Germinal center (tissue), 1 donor: Measurements from ENCODE around the gene FRMD4A.
"Not testable (repeated sequence)": the region's sequence is repeated elsewhere in the genome, so short reads cannot be mapped to it uniquely, and the experiment has no call there.

Experiments used
- DNase-seq: peaks from one replicate; pipeline ENCODE4 v3.0.0; 2012; ENCODE audit warnings: mixed read lengths, low spot score

The FRMD4A gene

DNA sequence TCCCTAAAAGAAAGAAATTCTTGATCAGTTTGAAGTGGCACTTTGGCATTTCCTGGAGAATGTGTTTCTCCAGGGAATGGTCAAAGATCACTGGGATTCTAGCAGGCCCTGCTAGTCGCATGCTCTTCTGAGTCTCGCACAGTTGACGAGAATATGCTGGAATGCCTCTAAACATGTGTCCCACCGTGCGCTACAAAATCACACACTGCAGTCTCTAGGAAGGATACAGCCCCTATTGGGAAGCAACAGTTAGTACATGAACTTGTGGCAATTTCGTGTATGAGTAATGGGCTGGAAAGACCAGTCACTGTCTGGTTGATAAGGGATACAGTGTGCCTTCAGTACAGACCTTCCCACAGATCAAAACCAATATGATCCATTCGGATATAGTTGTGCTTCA lies 486.1 kb downstream of the FRMD4A start:
- no peak for DNase-seq

DNA sequence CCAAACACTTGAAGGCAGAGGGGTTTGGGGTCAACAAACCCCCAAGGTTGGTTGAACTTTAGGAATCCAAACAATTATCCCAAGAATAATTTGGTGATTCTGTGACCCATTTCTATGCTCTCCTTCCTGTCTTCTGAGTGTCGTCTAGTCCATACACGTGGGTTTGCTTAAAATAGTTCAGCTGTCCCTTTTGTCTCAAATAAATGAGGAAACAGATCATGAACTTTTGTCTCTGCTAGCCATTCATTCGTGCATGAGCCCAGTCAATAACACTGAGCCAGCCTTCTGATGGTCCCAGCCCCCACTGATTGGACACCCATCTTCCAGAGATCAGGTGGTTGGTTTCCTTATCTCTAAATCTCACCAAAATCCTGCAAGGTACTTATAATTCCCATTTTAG lies 488.6 kb downstream of the FRMD4A start:
- no peak for DNase-seq

DNA sequence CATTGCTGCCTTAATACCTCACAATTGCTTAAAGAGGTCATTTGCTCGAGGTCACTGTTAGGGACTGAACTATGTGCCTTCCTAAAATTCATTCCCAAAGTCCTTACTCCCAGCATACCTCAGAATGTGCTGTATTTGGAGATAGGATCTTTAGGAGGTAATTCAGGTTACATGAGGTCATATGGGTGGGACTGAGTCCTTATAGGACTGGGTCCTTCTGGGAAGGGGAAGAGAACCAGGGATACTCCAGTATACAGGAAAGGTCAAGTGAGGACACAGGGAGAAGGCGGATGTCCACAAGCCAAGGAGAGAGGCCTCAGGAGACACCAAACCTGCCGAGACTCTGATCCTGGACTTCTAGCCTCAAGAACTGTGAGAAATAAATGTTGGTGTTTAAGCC lies 490.7 kb downstream of the FRMD4A start:
- no peak for DNase-seq

DNA sequence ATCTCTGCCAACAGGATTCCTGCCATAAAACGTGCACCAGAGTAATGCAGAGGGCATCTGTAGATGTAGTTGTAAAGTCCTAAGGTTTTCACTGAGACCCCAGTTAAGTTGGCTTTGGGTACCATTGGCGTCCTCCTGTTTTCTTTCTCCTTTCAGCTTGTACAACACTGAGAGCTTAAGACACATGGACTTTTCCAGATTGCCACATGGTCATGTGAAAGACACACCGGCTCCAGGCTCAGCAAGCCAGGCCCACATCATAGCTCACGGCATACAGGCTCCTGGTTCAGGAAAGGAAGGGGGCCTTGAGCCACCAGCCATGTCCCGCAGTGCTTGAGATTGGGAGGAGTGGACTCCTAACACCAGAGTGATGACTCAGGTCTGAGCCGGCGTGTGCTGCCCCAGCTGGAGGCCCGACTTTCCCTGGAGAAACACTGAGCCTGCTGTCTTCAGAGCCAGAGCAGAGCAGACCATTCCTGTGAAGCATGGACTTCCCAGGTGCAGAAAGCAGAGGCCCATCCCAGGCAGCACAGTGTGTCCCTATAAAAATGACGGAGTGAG lies 491.2 kb downstream of the FRMD4A start:
- DNase-seq, result no peak

DNA sequence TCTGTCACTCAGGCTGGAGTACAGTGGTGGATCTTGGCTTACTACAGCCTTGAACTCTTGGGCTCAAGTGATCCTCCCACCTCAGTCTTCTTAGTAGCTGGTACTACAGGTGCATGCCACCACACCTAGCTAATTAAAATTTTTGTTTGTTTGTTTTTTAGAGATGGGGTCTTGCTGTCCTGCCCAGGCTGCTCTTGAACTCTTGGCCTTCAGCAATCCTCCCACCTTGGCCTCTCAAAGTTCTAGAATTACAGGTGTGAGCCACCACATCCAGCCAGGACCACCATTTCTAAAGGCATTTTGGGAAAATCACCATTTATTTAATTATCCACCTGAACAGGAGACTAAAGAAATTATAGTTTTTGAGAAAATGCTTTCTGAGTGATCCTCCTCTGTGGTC lies 491.7 kb downstream of the FRMD4A start:
- DNase-seq, result no peak

DNA sequence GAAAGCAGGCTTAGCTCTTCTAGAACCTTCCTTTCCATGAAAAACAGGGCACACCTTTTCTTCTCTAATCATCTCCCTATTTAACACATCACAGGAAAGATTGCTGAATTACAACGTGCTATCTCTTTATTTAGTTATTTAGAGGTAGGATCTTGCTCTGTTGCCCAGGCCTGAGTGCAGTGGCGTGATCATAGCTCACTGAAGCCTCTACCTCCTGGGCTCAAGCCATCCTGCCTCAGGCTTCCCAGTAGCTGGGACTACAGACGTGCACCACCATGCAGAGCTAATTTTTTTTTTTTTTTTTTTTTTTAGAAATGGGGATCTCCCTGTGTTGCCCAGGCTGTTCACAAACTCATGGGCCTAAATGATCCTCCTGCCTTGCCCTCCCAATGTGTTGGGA lies 492.8 kb downstream of the FRMD4A start:
- no peak for DNase-seq

DNA sequence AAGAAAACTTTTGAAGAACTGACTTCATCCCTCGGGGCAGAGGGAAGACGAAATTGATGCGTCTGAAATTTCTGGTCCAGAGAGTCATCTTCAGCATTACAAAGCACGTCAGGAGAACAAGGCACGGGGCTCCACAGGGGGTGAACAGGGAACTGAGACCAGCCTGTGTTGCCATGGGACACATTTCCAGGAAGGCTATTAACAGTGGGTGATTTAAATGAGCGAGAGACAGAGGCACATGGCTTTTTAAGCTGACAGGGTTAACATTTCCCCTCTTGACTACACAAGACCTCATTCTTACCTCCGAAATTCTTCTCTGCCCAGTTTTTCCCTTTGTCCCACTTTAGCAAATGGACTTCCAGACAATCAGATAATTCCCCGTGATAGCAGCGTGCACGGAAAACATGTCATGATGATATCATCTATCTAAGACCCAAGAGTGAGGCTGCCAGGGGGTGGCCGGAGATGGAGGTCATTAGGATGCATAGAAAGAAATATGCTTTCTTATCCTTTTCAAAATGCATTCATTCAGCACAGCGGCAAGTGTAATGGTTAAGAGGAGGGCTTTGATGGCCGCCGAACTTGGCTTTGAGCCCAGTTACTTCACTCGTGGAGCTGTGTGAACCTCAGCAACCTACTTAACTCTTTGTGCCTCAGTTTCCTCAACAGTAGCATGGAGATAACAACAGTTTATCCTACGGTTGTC lies 496.0 kb downstream of the FRMD4A start:
- DNase-seq, result no peak

DNA sequence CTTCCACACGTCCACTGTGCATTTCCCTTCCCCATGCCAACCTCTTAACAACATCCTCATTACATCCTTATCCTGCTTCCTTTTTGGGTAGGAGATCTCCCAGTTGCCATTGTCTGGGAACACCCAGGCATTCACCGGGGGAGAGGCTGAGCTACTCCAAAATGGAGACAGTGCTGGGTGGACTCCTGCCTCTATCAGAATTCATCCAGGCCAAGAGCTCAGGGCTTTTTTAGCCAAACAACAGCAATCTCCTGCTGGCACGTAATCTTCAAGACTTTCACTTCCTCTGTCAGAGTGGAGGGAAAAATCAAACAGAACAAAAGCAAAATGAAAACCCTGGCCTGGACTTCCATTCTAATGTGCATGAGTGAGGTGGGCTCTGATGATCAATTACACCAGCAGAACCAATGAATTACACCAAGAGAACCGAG lies 499.0 kb downstream of the FRMD4A start:
- DNase-seq, result peak; percentile 62

DNA sequence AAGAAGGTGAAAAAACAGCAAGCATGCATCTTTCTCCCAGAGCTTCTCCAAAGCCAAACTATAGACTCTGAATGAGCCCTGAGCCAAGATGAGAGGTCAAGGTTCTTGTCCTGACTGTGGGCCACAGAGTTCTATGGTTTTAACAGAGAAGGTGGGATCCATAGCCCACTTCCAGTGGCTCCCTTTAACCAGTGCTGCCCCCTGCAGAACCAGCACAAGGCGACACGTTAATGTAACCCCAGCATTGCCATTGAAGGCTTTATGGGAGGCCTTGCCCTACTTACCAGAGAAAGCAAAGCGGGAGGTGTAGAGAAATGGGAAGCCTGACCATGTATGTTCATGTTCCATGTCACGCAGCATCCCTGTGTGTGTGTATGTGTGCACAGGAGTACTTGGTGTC lies 500.3 kb downstream of the FRMD4A start:
- DNase-seq, result no peak

DNA sequence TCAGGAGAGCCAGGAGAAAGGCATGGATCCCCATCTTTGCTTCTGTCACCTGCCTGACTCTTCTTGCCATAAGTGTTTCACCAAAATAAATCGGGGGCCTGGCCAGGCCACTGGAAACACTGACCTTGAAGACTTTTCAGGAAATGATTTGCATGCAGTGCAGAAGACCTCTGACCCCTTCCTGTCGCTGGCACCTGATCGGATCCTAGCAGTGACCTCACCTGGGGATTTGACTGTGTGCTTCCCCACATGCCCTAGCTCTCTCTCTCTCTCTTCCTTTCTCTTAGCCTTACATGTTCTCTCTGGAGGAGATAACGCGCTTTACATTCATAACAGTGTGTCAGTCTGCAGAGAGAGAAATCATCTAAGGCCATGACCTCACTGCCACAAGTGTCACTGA lies 500.9 kb downstream of the FRMD4A start:
- no peak for DNase-seq

DNA sequence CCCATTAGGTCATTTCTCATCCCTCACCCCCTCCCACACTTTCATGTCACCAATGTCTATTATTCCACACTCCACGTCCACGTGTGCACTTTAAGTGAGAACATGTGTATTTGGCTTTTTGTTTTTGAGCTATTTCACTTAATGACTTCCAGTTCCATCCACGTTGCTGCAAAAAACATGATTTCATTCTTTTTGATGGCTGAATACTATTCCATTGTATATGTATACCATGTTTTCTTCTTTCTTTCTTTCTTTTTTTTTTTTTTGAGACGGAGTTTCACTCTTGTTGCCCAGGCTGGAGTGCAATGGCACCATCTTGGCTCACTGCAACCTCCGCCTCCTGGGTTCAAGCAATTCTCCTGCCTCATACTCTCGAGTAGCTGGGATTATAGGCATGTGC lies 502.4 kb downstream of the FRMD4A start:
- not testable (repeated sequence) for DNase-seq

DNA sequence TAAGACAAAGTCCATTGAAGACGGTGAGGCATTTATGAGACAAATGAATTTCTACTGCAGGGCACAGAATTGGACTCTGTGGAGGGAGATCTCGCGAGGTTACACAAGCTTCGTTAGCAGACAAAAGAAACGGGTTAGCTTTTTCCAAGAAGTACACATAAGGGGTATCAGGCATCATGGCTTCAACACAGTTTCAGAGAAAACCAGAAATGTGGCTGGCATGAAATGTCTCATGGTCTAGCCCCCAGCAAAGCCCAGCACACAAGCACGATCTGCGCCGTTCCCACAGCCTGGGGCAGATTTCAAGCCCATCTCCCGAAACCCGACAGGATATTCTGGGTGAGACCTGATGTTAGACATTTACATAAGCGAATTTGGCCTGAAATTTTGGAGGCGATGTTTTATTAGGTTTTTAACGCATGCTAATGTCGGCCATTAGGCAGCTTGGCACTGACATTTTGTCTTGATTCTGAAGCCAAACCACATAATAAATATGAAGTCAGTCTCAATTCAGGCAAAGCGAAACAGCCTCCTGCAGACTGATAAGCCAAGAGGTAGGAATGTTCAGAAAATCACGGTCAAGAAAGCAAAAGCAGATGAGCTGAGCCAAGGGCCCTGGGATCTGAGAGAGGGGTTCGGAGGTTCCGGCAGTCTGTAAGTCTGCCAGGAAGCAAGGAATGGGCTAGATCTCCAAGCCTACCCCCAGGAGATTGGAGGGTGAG lies 503.5 kb downstream of the FRMD4A start:
- no peak for DNase-seq

DNA sequence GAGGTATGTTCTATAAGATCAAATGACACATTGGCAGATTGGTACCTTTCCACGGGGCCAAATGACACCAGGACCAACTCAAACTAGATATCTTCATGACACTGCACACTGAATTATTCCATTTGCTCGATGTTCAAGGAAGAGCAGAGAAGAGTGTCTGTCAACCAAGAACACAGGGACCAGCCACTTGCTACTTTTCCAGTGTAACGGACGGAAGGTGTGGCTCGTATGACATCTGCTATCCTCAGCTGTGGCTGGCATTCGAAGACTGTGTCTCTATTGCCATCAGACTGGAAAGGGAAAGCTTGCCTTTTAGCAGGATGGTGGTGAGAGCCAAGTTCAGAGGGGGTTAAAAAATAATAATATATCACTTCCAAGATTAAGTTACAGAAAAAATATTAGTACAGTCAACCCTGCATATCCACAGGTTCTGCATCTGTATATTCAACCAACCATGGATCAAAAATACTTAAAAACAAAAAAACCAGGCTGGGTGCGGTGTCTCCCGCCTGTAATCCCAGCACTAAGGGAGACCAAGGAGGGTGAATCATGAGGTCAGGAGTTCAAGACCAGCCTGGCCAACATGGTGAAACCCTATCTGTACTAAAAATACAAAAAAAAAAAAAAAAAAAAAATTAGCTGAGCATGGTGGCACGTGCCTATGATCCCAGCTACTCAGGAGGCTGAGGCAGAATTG lies 506.9 kb downstream of the FRMD4A start:
- DNase-seq, result no peak

DNA sequence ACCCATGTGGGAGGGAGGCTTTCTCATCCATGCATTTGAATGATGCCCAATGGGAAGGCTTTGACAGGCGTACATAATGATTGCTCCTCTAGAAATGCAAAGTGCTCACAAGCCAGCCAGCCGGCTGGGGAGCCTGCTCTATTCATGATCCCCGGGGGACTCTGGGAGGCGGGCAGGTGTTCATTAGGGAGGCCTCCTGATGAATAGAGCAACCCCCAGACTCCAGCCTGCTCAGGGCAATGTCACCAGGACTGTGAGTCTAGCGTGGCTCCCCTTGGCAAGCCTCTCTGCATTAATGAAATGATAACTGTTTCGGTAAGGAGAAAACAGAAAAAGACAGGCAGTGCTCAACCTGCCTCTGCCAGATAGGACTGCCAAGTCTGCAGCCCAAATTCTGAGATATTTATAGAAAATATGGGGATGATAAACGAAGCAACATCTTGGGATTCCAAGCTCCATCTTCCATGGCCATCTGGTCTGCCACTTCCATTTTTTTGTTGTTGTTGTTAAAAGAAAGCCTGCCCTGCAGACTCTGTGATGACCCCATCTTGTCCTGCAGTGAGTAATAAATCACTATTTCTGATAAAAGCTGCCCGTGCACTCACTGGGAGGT lies 507.5 kb downstream of the FRMD4A start:
- no peak for DNase-seq

DNA sequence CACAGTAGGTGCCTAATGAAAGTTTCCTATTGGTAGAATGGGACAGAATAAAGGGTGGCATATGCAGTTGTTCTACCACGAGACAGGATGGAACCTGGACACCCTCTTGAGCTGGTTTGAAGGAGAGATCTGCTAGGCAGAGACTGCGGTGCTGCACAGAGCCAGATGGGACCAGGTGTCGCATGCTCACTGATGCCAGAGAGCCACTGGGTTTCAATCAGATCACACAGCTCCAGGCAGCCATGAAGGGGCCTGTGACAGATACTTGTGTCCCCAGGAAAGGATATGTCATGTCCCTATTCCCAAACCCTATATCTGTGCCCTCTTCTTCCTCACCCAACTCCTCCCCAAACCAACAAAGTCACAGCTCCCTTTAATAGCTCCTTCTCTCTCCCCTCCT lies 508.2 kb downstream of the FRMD4A start:
- DNase-seq, result no peak

DNA sequence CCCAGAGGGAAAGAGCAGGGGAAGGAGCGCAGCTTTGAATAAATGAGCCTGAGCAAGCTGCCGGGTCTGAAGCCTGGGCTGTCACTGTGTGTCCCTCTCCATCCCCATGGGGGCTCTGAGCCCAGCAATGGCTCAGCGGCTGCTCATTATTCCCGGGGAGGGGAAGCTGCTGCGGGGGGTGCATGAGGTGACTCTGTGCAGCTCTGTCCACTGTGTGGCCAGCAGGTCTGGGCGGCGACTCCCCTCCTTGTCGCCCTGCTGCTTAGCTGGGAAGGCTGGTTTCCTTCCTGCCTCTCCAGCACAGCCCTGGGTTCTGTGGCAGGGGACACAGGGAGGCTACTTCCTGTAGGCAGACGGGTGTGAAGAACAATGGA lies 509.8 kb downstream of the FRMD4A start:
- no peak for DNase-seq

DNA sequence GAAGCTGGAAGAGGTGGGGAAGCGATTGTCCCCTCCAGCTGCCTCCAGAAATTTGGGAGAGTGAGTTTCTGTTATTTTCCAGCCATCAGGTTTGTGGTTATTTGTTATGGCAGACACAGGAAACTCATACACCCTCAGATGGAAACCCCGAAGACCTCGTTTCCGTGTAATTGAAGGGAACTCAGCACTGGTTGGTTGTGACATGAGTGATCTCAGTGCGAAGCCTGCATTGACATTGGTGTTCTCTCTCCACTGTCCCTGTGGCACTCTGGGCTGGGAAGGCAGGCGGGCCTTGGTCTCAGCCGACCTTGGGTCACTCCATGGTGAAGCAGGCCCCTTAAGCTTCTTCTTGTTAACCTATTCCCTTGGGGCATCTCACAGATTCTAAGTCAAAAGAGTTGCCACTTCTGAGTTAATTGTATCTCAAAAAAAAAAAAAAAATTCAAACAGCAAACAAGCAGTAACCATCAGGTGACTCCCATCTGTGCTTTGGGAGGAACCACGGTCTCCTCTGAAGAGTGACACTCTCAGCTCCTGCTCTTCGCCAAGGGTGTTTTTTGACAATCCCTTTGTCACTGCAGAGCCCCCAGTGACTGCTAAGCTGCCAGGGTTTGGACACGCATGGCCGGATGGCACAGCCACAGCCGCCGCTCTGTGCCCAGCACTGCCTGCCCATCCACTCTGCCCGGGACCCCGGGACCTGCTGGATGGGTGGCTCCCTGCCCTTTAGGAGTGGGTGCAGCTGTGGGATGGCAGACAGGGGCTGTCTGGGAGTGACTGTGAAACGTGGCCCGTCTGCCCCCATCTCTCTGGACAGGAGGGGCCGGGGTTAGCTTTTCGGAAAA lies 510.4 kb downstream of the FRMD4A start:
- no peak for DNase-seq

DNA sequence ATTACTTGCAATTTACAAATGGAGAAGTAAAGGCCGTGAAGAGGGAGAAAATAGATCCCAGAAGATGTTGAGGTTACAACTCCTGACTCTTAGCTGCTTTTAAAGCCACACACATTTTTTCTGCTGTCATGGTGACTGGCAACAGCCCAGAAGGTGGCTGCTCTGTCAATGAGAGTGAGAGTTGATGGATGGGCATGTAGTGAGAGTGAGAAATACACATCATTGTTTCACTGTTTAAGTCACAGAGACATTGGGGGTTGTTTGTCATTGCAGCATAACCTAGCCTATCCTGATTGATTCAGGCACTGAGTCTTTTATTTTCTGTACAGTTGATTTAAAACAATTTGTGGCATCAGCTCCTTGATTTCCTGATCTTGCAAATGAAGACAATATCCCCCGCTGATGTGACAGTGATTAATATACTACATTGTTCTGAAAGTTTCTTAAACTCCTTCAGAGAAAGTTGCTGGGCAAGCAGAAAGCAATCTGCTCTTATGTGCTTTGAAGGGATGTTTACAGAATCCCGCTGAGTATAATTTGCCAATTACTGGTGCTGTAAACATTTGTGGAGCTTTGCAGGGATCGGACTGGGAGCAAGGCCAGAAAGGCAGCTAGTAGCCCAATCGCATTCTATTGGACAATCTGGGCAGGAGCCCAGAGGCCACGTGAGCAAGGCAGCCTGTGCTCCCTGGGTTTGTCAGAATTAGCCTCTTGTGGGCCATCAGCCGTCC lies 514.4 kb downstream of the FRMD4A start:
- no peak for DNase-seq

DNA sequence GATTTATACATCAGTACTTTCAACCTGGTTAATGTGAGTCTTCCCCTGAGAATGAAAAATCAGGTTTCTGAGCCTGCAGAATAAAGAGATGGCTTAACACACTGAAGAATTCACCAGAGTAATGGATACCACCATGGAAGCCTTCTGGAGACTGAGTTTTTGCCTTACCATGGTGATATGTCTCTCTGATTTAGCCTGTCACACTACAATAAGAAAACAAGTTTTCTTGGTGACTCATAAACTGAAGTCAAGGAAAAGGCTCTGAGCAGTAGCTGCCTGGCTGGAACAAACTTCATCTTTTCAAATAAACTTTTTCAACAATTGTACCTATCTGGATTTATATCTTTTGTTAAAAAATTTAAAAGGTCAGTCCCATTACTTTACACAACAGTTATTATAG lies 515.0 kb downstream of the FRMD4A start:
- no peak for DNase-seq

DNA sequence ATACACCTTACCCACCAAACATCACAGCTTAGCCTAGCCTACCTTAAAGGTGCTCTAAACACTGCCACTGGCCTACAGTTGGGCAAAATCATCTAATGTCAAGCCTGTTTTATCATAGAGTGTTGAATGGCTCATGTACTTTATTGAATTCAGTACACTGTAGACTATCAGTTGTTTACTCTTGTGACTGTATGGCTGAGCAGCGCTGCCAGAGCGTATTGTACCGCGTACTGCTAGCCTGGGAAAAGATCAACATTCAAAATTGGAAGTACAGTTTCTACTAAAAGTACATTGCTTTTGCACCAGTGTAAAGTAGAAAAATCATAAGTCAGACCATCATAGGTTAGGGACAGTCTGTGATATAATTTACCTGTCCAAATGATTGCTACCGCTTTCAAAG lies 517.2 kb downstream of the FRMD4A start:
- DNase-seq, result no peak

DNA sequence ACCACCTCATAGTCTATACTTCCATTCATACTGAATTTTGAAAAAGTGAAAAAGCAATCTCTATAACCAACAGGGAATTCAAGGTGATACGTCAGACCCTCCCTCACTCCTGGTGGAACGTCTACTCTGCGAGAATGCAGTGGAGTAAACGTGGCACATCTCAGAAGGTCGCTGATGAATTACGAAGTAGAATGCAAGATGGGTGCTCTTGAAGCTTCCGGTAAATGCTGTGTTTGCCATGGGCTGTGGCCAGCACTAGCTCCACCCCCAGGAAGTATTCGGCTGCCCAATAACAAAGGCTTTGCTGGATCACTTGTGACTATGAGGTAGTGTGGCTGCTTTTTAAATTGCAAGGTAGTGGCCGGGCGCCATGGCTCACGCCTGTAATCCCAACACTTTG lies 517.9 kb downstream of the FRMD4A start:
- DNase-seq, result no peak
